SU-DHL-6 (cell line): ENCODE measurements around the gene RAPGEF4.

ENCODE experiments used
- H2AFZ ChIP-seq: fragments of 200-600 bp; sonication (generic); 2 replicates; pipeline ENCODE4 v1.6.1; 2014; ENCODE audit warnings: low read depth, mild to moderate bottlenecking, moderate library complexity, mixed read lengths, antibody characterized with exemption, low read length; ENCODE audit not compliant: severe bottlenecking
- H3F3A ChIP-seq: fragments of 200-600 bp; shearing (Covaris generic); 2 replicates; pipeline ENCODE4 v1.6.0; 2016; ENCODE audit warnings: antibody characterized with exemption, mild to moderate bottlenecking; ENCODE audit not compliant: insufficient read depth
- H3K27ac ChIP-seq: fragments of 200-600 bp; sonication (generic); 2 replicates; pipeline ENCODE4 v1.5.1; 2016; ENCODE audit warnings: low read depth, mild to moderate bottlenecking, low read length, moderate library complexity, mixed read lengths
- H3K27me3 ChIP-seq: fragments of 200-600 bp; sonication (generic), shearing (Covaris generic); 2 replicates; pipeline ENCODE4 v1.6.0; 2014; ENCODE audit warnings: mild to moderate bottlenecking, low read length
- H3K36me3 ChIP-seq: fragments of 200-600 bp; sonication (generic); 2 replicates; pipeline ENCODE4 v1.6.1; 2014; ENCODE audit warnings: mild to moderate bottlenecking, low read length, mixed read lengths
- H3K4me2 ChIP-seq: fragments of 300-600, 200-600 bp; shearing (Covaris generic), sonication (generic); 2 replicates; pipeline ENCODE4 v1.6.0; 2014; ENCODE audit warnings: low read length, low read depth, mild to moderate bottlenecking; ENCODE audit not compliant: poor library complexity, severe bottlenecking
- H3K4me3 ChIP-seq: fragments of 200-600 bp; sonication (generic); 2 replicates; pipeline ENCODE4 v1.5.1; 2014; ENCODE audit warnings: antibody characterized with exemption, low read length, mild to moderate bottlenecking, mixed read lengths; ENCODE audit not compliant: insufficient read depth, poor library complexity, severe bottlenecking
- H3K79me2 ChIP-seq: fragments of 200-600 bp; sonication (generic); 2 replicates; pipeline ENCODE4 v1.6.1; 2014; ENCODE audit warnings: mild to moderate bottlenecking, low read length, moderate library complexity; ENCODE audit not compliant: insufficient read depth
- H3K9ac ChIP-seq: fragments of 200-600 bp; sonication (generic); 2 replicates; pipeline ENCODE4 v1.7.0; 2014; ENCODE audit warnings: mild to moderate bottlenecking, low read length
- H3K9me2 ChIP-seq: fragments of 200-600 bp; sonication (generic); replicated peaks from 2 replicates; pipeline ENCODE4 v1.6.1; 2014; ENCODE audit warnings: low read length; ENCODE audit not compliant: insufficient read depth
- H3K9me3 ChIP-seq: fragments of 200-600 bp; sonication (generic); 2 replicates; pipeline ENCODE4 v1.6.1; 2014; ENCODE audit warnings: low read length, mixed read lengths; ENCODE audit not compliant: insufficient read depth
- H4K20me1 ChIP-seq: fragments of 200-600 bp; sonication (generic); 2 replicates; pipeline ENCODE4 v1.6.1; 2014; ENCODE audit warnings: low read depth, mild to moderate bottlenecking, antibody characterized with exemption, low read length, moderate library complexity, mixed read lengths
- CTCF ChIP-seq: fragments of 200-600 bp; sonication (generic); IDR thresholded peaks from one replicate; pipeline ENCODE4 v1.5.1; 2017; ENCODE audit warnings: antibody characterized with exemption, mild to moderate bottlenecking, low read length, moderate library complexity; ENCODE audit not compliant: insufficient read depth, poor library complexity, severe bottlenecking
- EZH2phosphoT487 ChIP-seq: fragments of 200-600 bp; sonication (generic), shearing (Covaris generic); conservative IDR thresholded peaks from 2 replicates; pipeline ENCODE4 v1.6.1; 2018; ENCODE audit warnings: mild to moderate bottlenecking, antibody characterized with exemption, low read length, moderate library complexity, mixed read lengths

RAPGEF4 gene

GRCh38 chr2:173066887-173067676 lies 331.4 kb downstream of the RAPGEF4 start:
- Histone ChIP-seq H3K79me2 (no peaks in the 10 kb centered on the region), H3K4me3 (no peak overlapping the region), H3K27me3 (no peaks in the 10 kb centered on the region), H3K36me3 (no peaks in the 10 kb centered on the region), H4K20me1 (no peaks in the 10 kb centered on the region), H3K9ac (no peak overlapping the region), H3K4me2 (no peak overlapping the region), H2AFZ (no peak overlapping the region), H3K9me2 (no peaks in the 10 kb centered on the region), H3K9me3 (no peaks in the 10 kb centered on the region), H3K27ac (no peak overlapping the region), H3F3A (no peaks in the 10 kb centered on the region)
- TF ChIP-seq EZH2phosphoT487, result no peak
- no peak for TF ChIP-seq CTCF

GRCh38 chr2:173075056-173075780 lies 339.6 kb downstream of the RAPGEF4 start:
- H3K27ac ChIP-seq, result no peak overlapping the region
- no peaks in the 10 kb centered on the region for H3K9me3 ChIP-seq
- H3K36me3 ChIP-seq, result no peaks in the 10 kb centered on the region
- peak overlapping the region; percentile 40 for H3K9ac ChIP-seq
- H3K4me3 ChIP-seq, result peak overlapping the region; percentile 42
- H4K20me1 ChIP-seq, result no peaks in the 10 kb centered on the region
- H2AFZ ChIP-seq, result no peak overlapping the region
- H3K27me3 ChIP-seq, result no peaks in the 10 kb centered on the region
- TF ChIP-seq EZH2phosphoT487, result no peak
- no peaks in the 10 kb centered on the region for H3K9me2 ChIP-seq
- H3F3A ChIP-seq, result no peaks in the 10 kb centered on the region
- H3K79me2 ChIP-seq, result no peaks in the 10 kb centered on the region
- peak overlapping the region; percentile 48 for H3K4me2 ChIP-seq

- Histone ChIP-seq H2AFZ (peak within 1 kb of the TSS; percentile 54), H3K4me2 (peak within 1 kb of the TSS; percentile 48), H3F3A (no peaks in the 10 kb centered on the region), H3K4me3 (peak within 1 kb of the TSS; percentile 42), H3K36me3 (no peaks in the 10 kb centered on the region), H3K79me2 (no peaks in the 10 kb centered on the region), H3K9me3 (no peaks in the 10 kb centered on the region), H3K9me2 (no peaks in the 10 kb centered on the region), H4K20me1 (no peaks in the 10 kb centered on the region), H3K27ac (no peak within 1 kb of the TSS), H3K9ac (peak within 1 kb of the TSS; percentile 40), H3K27me3 (no peaks in the 10 kb centered on the region)
- TF ChIP-seq EZH2phosphoT487, result no peak
Observed at GRCh38 chr2:173075781-173076580, 340.3 kb downstream of the RAPGEF4 start, which contains the start of gene MAP3K20. Gene MAP3K20 (plus strand): TSS chr2:173075846. CDS start chr2:173091032, 15,186 bp downstream.

- Histone ChIP-seq H3K9me2 (no peaks in the 10 kb centered on the region), H3K9ac (0 out of 2 replicates have a peak overlapping the region, but pooled peaks have one; percentile 40), H3K9me3 (no peaks in the 10 kb centered on the region), H3K36me3 (no peaks in the 10 kb centered on the region), H2AFZ (peak overlapping the region; percentile 54), H3K79me2 (no peaks in the 10 kb centered on the region), H3K4me2 (peak overlapping the region; percentile 48), H3K4me3 (peak overlapping the region; percentile 42), H3K27me3 (no peaks in the 10 kb centered on the region), H4K20me1 (no peaks in the 10 kb centered on the region), H3F3A (no peaks in the 10 kb centered on the region), H3K27ac (no peak overlapping the region)
- no peak for TF ChIP-seq EZH2phosphoT487
- no peak for TF ChIP-seq CTCF
Observed at GRCh38 chr2:173076581-173077345, 341.1 kb downstream of the RAPGEF4 start.
